Measurements from ENCODE around the gene COQ6.

DNA sequence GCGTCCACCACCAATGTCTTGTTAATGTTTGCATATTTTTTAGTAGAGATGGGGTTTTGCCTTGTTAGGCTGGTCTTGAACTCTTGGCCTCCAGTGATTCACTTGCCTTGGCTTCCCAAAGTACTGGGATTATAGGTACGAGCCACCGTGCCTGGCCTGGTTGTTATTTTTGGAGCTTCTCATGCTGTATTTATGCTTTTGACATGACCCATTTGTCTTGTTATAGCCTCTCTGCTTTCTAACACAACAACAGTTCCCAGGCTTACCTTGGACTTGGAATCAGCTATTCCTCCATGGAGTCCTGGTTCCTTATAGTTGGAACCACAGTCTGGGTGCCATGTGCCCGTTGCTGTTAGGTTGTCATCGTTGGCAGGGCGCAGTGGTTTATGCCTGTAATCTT, 33.8 kb upstream of the COQ6 start:
- TF ChIP-seq, protein P1, sequence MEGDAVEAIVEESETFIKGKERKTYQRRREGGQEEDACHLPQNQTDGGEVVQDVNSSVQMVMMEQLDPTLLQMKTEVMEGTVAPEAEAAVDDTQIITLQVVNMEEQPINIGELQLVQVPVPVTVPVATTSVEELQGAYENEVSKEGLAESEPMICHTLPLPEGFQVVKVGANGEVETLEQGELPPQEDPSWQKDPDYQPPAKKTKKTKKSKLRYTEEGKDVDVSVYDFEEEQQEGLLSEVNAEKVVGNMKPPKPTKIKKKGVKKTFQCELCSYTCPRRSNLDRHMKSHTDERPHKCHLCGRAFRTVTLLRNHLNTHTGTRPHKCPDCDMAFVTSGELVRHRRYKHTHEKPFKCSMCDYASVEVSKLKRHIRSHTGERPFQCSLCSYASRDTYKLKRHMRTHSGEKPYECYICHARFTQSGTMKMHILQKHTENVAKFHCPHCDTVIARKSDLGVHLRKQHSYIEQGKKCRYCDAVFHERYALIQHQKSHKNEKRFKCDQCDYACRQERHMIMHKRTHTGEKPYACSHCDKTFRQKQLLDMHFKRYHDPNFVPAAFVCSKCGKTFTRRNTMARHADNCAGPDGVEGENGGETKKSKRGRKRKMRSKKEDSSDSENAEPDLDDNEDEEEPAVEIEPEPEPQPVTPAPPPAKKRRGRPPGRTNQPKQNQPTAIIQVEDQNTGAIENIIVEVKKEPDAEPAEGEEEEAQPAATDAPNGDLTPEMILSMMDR (IDR thresholded peaks at IDR 0.05) = no peak
- no peak for TF ChIP-seq POLR2A (IDR thresholded peaks at IDR 0.05)
